ENCODE measurements around the gene GAB1. TPM values are rescaled to one million over a fixed set of nuclear protein-coding genes. Genes with fewer than 3 reads are reported as not detected.

Gene GAB1
- total and polyA plus RNA-seq, 2 donors from 2014 or later = 3.6 to 38.0 TPM

- intact Hi-C loops (cut with DNase I) = no loop called here
- H3K27me3 ChIP-seq (ENCODE audit: control insufficient read depth, insufficient read depth, low read length) = no peaks in the 10 kb centered on the region
- H3K9me3 ChIP-seq (ENCODE audit: control insufficient read depth in 2 of 3, insufficient read depth in 1 of 3, low read length in 3 of 3) = peaks cover 0 to under 1% (median 0%) of the 10 kb centered on the region in 3 donors
- H3K9ac ChIP-seq (ENCODE audit: low read length in 3 of 3) = no peak overlapping the region
- DNase-seq (no peak), FAIRE-seq (no peak)
- no peak overlapping the region for H3K4me3 ChIP-seq (ENCODE audit: low read length in 3 of 3)
- H3K27ac ChIP-seq (ENCODE audit: low read depth in 2 of 2, low read length in 2 of 2) = no peak overlapping the region
- H3K4me1 ChIP-seq (ENCODE audit: control insufficient read depth in 2 of 3, insufficient read depth in 2 of 3, low read depth in 1 of 3, low read length in 3 of 3) = peaks cover 0 to 2% (median 0%) of the 10 kb centered on the region in 3 donors
- no peak for TF ChIP-seq CTCF (IDR thresholded peaks at IDR 0.05; ENCODE audit: borderline replicate concordance, extremely low read depth, insufficient read depth)
- peaks cover 3 to 17% (median 5%) of the 10 kb centered on the region in 3 donors for H3K36me3 ChIP-seq (ENCODE audit: control insufficient read depth in 2 of 3, insufficient read depth in 3 of 3, low read length in 3 of 3)
Measured at GRCh38 chr4:143435955-143436354, 99.3 kb downstream of the GAB1 start.

- TF ChIP-seq CTCF (IDR thresholded peaks at IDR 0.05; ENCODE audit: borderline replicate concordance, extremely low read depth, insufficient read depth) = no peak
- Histone ChIP-seq H3K36me3 (ENCODE audit: control insufficient read depth in 2 of 3, insufficient read depth in 3 of 3, low read length in 3 of 3) (peaks cover 3 to 20% (median 5%) of the 10 kb centered on the region in 3 donors), H3K9me3 (ENCODE audit: control insufficient read depth in 2 of 3, insufficient read depth in 1 of 3, low read length in 3 of 3) (no peaks in the 10 kb centered on the region), H3K4me3 (ENCODE audit: low read length in 3 of 3) (no peak overlapping the region), H3K4me1 (ENCODE audit: control insufficient read depth in 2 of 3, insufficient read depth in 2 of 3, low read depth in 1 of 3, low read length in 3 of 3) (peaks cover 0 to 2% (median 0%) of the 10 kb centered on the region in 3 donors), H3K27ac (ENCODE audit: low read depth in 2 of 2, low read length in 2 of 2) (no peak overlapping the region), H3K9ac (ENCODE audit: low read length in 3 of 3) (no peak overlapping the region), H3K27me3 (ENCODE audit: control insufficient read depth, insufficient read depth, low read length) (no peaks in the 10 kb centered on the region)
- FAIRE-seq (no peak), DNase-seq (no peak)
- intact Hi-C loops (cut with DNase I) = no loop called here
Measured at GRCh38 chr4:143437476-143437875, 100.8 kb downstream of the GAB1 start.

- DNase-seq (no peak), FAIRE-seq (no peak)
- intact Hi-C loops (cut with DNase I) = no loop called here
- TF ChIP-seq CTCF (IDR thresholded peaks at IDR 0.05; ENCODE audit: borderline replicate concordance, extremely low read depth, insufficient read depth) = no peak
- Histone ChIP-seq H3K4me1 (ENCODE audit: control insufficient read depth in 2 of 3, insufficient read depth in 2 of 3, low read depth in 1 of 3, low read length in 3 of 3) (peaks cover 0 to 2% (median 0%) of the 10 kb centered on the region in 3 donors), H3K27ac (ENCODE audit: low read depth in 2 of 2, low read length in 2 of 2) (no peak overlapping the region), H3K9ac (ENCODE audit: low read length in 3 of 3) (no peak overlapping the region), H3K4me3 (ENCODE audit: low read length in 3 of 3) (no peak overlapping the region), H3K9me3 (ENCODE audit: control insufficient read depth in 2 of 3, insufficient read depth in 1 of 3, low read length in 3 of 3) (no peaks in the 10 kb centered on the region), H3K36me3 (ENCODE audit: control insufficient read depth in 2 of 3, insufficient read depth in 3 of 3, low read length in 3 of 3) (peaks cover 3 to 20% (median 5%) of the 10 kb centered on the region in 3 donors), H3K27me3 (ENCODE audit: control insufficient read depth, insufficient read depth, low read length) (no peaks in the 10 kb centered on the region)
Measured at GRCh38 chr4:143437937-143438336, 101.3 kb downstream of the GAB1 start.

GRCh38 chr4:143438710-143439109, 102.0 kb downstream of the GAB1 start:
- intact Hi-C loops (cut with DNase I) = no loop called here
- Histone ChIP-seq H3K27me3 (ENCODE audit: control insufficient read depth, insufficient read depth, low read length) (no peaks in the 10 kb centered on the region), H3K9ac (ENCODE audit: low read length in 3 of 3) (no peak overlapping the region), H3K27ac (ENCODE audit: low read depth in 2 of 2, low read length in 2 of 2) (no peak overlapping the region), H3K4me3 (ENCODE audit: low read length in 3 of 3) (no peak overlapping the region), H3K4me1 (ENCODE audit: control insufficient read depth in 2 of 3, insufficient read depth in 2 of 3, low read depth in 1 of 3, low read length in 3 of 3) (no peaks in the 10 kb centered on the region), H3K9me3 (ENCODE audit: control insufficient read depth in 2 of 3, insufficient read depth in 1 of 3, low read length in 3 of 3) (no peaks in the 10 kb centered on the region), H3K36me3 (ENCODE audit: control insufficient read depth in 2 of 3, insufficient read depth in 3 of 3, low read length in 3 of 3) (peaks cover 3 to 18% (median 5%) of the 10 kb centered on the region in 3 donors)
- DNase-seq (no peak), FAIRE-seq (no peak)
- no peak for TF ChIP-seq CTCF (IDR thresholded peaks at IDR 0.05; ENCODE audit: borderline replicate concordance, extremely low read depth, insufficient read depth)

Measured in kidney (tissue), 14 donors.